GM12801 (cell line): ENCODE results near the gene ABCC3.

Source experiments
- TF ChIP-seq, protein P1 (sequence below): IDR thresholded peaks from one replicate; pipeline ENCODE4 v1.5.1; 2011; ENCODE audit warnings: control low read depth; ENCODE audit not compliant: insufficient read length; ENCODE audit errors: extremely low read depth

Gene ABCC3

DNA sequence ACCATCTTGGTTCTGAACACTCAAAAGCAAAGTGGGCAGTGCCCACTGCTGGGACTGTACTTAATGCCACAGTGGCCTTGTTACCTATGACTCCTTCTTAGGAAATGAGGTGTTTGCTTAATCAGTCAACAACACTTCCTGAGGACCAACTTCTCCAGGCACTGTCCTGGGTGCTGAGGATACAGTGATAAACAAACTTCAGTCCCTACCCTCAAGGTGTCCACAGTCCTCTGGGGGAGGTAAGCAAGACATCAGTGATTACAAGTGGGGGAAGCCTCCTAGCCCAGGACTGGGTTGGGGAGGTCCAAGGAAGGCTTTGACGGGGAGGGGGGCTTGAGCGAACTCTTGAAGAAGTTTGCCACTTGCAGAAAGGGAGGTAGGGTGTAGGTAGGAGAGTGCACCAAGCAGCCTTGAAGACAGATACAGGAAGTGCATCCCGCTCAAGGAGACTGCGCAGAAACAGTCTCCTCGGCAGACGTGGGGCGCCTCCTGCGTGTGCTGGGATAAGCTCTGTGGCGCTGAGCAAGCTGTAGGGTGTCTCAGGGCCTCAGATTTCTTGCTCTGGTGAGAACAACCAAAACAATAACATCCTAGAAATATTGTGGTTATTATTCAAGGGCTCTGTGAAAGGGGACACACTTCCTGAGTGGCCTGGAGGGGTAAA is 2.6 kb upstream of the ABCC3 start:
- TF ChIP-seq, protein P1, sequence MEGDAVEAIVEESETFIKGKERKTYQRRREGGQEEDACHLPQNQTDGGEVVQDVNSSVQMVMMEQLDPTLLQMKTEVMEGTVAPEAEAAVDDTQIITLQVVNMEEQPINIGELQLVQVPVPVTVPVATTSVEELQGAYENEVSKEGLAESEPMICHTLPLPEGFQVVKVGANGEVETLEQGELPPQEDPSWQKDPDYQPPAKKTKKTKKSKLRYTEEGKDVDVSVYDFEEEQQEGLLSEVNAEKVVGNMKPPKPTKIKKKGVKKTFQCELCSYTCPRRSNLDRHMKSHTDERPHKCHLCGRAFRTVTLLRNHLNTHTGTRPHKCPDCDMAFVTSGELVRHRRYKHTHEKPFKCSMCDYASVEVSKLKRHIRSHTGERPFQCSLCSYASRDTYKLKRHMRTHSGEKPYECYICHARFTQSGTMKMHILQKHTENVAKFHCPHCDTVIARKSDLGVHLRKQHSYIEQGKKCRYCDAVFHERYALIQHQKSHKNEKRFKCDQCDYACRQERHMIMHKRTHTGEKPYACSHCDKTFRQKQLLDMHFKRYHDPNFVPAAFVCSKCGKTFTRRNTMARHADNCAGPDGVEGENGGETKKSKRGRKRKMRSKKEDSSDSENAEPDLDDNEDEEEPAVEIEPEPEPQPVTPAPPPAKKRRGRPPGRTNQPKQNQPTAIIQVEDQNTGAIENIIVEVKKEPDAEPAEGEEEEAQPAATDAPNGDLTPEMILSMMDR: no peak

GRCh38 chr17:50632637-50633036 is 2.0 kb upstream of the ABCC3 start:
- TF ChIP-seq, protein P1: no peak

DNA sequence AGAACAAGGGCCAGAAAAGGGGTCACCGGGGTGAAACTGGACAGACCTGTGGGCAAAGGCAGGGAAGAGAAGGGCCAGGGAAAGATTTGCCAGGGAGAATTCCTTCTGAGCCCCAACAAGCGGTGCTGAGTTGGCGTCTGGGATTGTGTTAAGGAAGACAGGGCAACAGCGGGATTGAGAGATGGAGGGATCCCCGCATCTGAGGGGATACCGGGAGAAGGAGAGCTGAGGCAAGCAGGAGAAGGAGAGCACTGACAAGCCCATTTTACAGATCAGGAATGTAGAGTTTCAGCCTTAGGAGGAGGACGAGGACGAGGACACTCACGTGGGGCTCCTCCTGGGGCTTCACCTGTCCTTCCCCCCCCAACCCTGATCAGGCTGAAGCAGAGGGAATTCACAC is 998 bp upstream of the ABCC3 start:
- TF ChIP-seq, protein P1: no peak

- TF ChIP-seq, protein P1: no peak
Observed at GRCh38 chr17:50634915-50635731, 442 bp downstream of the ABCC3 start.

DNA sequence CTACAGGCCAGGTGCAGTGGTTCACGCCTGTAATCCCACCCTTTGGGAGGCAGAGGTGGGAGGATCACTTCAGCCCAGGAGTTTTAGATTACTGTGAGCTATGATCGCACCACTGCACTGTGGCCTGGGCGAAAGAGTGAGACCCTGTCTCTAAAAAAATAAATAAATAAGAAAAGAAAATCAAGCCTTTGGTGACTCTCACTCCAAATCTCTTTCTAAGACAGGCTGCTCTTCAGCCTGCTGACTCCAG is 976 bp downstream of the ABCC3 start:
- TF ChIP-seq, protein P1: no peak

DNA sequence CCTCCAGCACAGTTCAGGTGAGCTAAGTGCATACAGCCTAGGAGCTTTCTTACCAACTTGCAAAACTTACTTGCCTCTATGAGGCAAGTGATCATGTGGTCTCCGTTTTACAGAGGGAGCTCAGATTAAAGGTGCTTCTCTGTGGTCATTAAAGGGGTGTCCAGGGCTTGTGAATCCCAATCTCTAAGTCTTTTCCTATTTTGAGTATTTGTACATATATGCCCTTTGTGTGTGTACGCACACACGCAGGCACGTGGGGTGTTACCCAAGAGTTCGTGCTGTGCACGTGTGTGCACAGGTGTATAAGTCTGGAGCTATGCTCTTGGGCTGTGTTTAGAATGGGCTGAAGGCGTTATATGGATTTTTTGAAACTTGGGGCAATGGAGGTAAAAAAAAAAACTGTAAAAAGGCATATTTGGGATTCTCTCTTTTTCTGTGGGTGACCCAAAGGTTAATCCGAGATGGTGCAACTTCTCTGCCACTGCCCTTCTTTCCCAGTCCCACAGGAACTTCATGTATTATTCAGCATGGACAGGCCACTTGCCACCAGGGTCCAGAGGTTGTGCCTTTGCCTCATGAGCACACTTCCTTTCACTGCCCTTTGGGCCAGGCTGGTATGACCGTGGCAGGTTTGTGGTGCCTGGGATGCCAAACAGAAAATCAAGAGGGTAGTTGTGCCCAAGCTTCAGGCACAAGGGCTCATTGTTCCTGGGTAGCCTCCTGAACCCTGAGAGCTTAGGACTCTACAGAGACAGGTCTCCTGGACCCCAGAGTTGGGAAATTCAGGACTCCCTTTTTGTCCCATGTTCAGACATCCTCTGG is 1.5 kb downstream of the ABCC3 start:
- TF ChIP-seq, protein P1: no peak

- TF ChIP-seq, protein P1: no peak
Observed at GRCh38 chr17:50636804-50637195, 2.1 kb downstream of the ABCC3 start.
